ENCODE data around the gene SND1.

The SND1 gene

GRCh38 chr7:127751490-127752448, 99.8 kb downstream of the SND1 start:
- no peaks in the 10 kb centered on the region for H3K9me3 ChIP-seq (ENCODE audit: low read length)
- no peaks in the 10 kb centered on the region for H3K9me2 ChIP-seq (ENCODE audit: low read depth, low read length)
- TF ChIP-seq EZH2 (IDR thresholded peaks at IDR 0.05; ENCODE audit: borderline replicate concordance, low read length) (no peak), CTCF (IDR thresholded peaks at IDR 0.05; ENCODE audit: low read length) (no peak)
- H3K4me1 ChIP-seq (ENCODE audit: insufficient read depth, low read length, severe bottlenecking), result peaks cover 22% of the 10 kb centered on the region
- H2AFZ ChIP-seq (ENCODE audit: low read length), result no peak overlapping the region
- peaks cover 45% of the 10 kb centered on the region for H3K79me2 ChIP-seq (ENCODE audit: insufficient read depth, low read length)
- H3K36me3 ChIP-seq (ENCODE audit: insufficient read depth, low read length), result peaks cover 51% of the 10 kb centered on the region
- no peak overlapping the region for H3K27ac ChIP-seq (ENCODE audit: low read depth, low read length, poor library complexity, severe bottlenecking)
- no peaks in the 10 kb centered on the region for H4K20me1 ChIP-seq (ENCODE audit: insufficient read depth, low read length)
- H3F3A ChIP-seq (ENCODE audit: insufficient read depth, low read length), result no peaks in the 10 kb centered on the region
- H3K27me3 ChIP-seq (ENCODE audit: insufficient read depth, low read length), result no peaks in the 10 kb centered on the region
- H3K4me2 ChIP-seq (ENCODE audit: low read length), result no peak overlapping the region
- no peak overlapping the region for H3K4me3 ChIP-seq (ENCODE audit: low read depth, low read length, poor library complexity, severe bottlenecking)
- H3K9ac ChIP-seq (ENCODE audit: low read length), result no peak overlapping the region

- TF ChIP-seq CTCF (IDR thresholded peaks at IDR 0.05; ENCODE audit: low read length) (no peak), EZH2 (IDR thresholded peaks at IDR 0.05; ENCODE audit: borderline replicate concordance, low read length) (no peak)
Measured at GRCh38 chr7:127752829-127753228, 100.8 kb downstream of the SND1 start.

GRCh38 chr7:127754457-127754856, 102.5 kb downstream of the SND1 start:
- Histone ChIP-seq H3K9me2 (ENCODE audit: low read depth, low read length) (no peaks in the 10 kb centered on the region), H3K27me3 (ENCODE audit: insufficient read depth, low read length) (no peaks in the 10 kb centered on the region), H3F3A (ENCODE audit: insufficient read depth, low read length) (no peaks in the 10 kb centered on the region), H3K36me3 (ENCODE audit: insufficient read depth, low read length) (peaks cover 32% of the 10 kb centered on the region), H3K9ac (ENCODE audit: low read length) (no peak overlapping the region), H3K4me3 (ENCODE audit: low read depth, low read length, poor library complexity, severe bottlenecking) (no peak overlapping the region), H3K4me2 (ENCODE audit: low read length) (no peak overlapping the region), H3K9me3 (ENCODE audit: low read length) (no peaks in the 10 kb centered on the region), H4K20me1 (ENCODE audit: insufficient read depth, low read length) (no peaks in the 10 kb centered on the region), H3K4me1 (ENCODE audit: insufficient read depth, low read length, severe bottlenecking) (peaks cover 22% of the 10 kb centered on the region), H3K79me2 (ENCODE audit: insufficient read depth, low read length) (peaks cover 55% of the 10 kb centered on the region), H2AFZ (ENCODE audit: low read length) (no peak overlapping the region), H3K27ac (ENCODE audit: low read depth, low read length, poor library complexity, severe bottlenecking) (no peak overlapping the region)
- no peak for TF ChIP-seq EZH2 (IDR thresholded peaks at IDR 0.05; ENCODE audit: borderline replicate concordance, low read length)
- no peak for TF ChIP-seq CTCF (IDR thresholded peaks at IDR 0.05; ENCODE audit: low read length)

More at GRCh38 chr7:127752829-127753228, 100.8 kb downstream of the SND1 start:
- Histone ChIP-seq H3K27me3 (ENCODE audit: insufficient read depth, low read length) (no peaks in the 10 kb centered on the region), H2AFZ (ENCODE audit: low read length) (no peak overlapping the region), H3K9me2 (ENCODE audit: low read depth, low read length) (no peaks in the 10 kb centered on the region), H3K9ac (ENCODE audit: low read length) (no peak overlapping the region), H3F3A (ENCODE audit: insufficient read depth, low read length) (no peaks in the 10 kb centered on the region), H3K9me3 (ENCODE audit: low read length) (no peaks in the 10 kb centered on the region), H3K27ac (ENCODE audit: low read depth, low read length, poor library complexity, severe bottlenecking) (no peak overlapping the region), H3K36me3 (ENCODE audit: insufficient read depth, low read length) (peaks cover 41% of the 10 kb centered on the region), H3K79me2 (ENCODE audit: insufficient read depth, low read length) (peaks cover 53% of the 10 kb centered on the region), H3K4me3 (ENCODE audit: low read depth, low read length, poor library complexity, severe bottlenecking) (no peak overlapping the region), H4K20me1 (ENCODE audit: insufficient read depth, low read length) (no peaks in the 10 kb centered on the region), H3K4me2 (ENCODE audit: low read length) (no peak overlapping the region), H3K4me1 (ENCODE audit: insufficient read depth, low read length, severe bottlenecking) (peaks cover 22% of the 10 kb centered on the region)

All from OCI-LY1 (cell line).